Stimulated activated naive B cell treated with anti-CD40 and anti-IgM and Interleukin-4, amounts not matched to agents 10 μg/mL and 1 μg/mL and 100 μg/mL, for 72 hours (primary cell): ENCODE results near the gene OSMR.

Experiments
- ATAC-seq, 2 donors: fragments of 150-1000 bp; cut with Tn5 transposase; replicated peaks; 2 replicates each; pipeline ENCODE4 v1.10.0; 2021; ENCODE audit warnings: moderate library complexity in 1 of 2
- DNase-seq: peaks from one replicate; pipeline ENCODE4 v3.0.0; 2021
- H3K27ac Mint-ChIP-seq: one replicate; pipeline ENCODE4 v1.8.0; 2022; ENCODE audit warnings: mild to moderate bottlenecking, mixed read lengths
- H3K27me3 Mint-ChIP-seq, 2 donors: one replicate each; pipeline ENCODE4 v1.8.0; 2022; ENCODE audit warnings: mixed read lengths in 2 of 2
- H3K36me3 Mint-ChIP-seq, 2 donors: one replicate each; pipeline ENCODE4 v1.8.0; 2022; ENCODE audit warnings: mixed read lengths in 2 of 2, mild to moderate bottlenecking in 1 of 2
- H3K4me1 Mint-ChIP-seq, 2 donors: one replicate each; pipeline ENCODE4 v1.8.0; 2022; ENCODE audit warnings: mixed read lengths in 2 of 2, mild to moderate bottlenecking in 1 of 2
- H3K4me3 Mint-ChIP-seq, 2 donors: one replicate each; pipeline ENCODE4 v1.8.0; 2022; ENCODE audit warnings: mild to moderate bottlenecking in 2 of 2, mixed read lengths in 2 of 2, moderate library complexity in 1 of 2
- H3K9me3 Mint-ChIP-seq, 2 donors: one replicate each; pipeline ENCODE4 v1.8.0; 2022; ENCODE audit warnings: mixed read lengths in 2 of 2, mild to moderate bottlenecking in 1 of 2

The OSMR gene

DNA sequence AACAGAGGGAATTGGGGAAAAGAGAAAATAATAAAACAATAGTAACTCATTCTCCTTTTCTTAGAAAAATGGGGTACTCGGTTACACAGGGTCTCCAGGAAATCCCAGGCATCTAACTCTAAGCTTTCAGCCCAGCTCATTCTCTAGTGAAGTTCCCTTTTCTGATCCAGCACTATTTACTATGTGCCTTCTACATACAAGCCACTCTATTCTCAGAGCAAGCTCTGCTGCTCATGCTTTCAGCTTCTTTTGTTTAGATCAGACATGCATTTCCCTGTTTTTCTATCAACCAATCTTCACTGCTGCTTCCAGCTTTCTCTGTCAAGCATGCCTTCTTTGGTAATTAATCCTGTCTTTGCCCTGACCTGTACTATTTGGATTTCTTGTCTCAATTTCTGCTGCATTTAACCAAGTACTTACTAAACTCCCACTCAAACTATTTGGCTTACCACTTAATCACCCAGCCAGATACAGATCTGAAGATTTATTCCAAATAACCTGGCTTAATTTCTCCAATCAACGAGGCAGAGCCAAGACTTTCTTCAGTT lies 25.3 kb downstream of the OSMR start:
- Mint-ChIP-seq H3K27me3 (peaks cover 21 to 28% of the 10 kb centered on the region in 2 donors), H3K4me3 (no peak overlapping the region), H3K9me3 (no peaks in the 10 kb centered on the region), H3K36me3 (no peaks in the 10 kb centered on the region), H3K27ac (no peak overlapping the region), H3K4me1 (no peaks in the 10 kb centered on the region)
- no peak for ATAC-seq
- DNase-seq: no peak

DNA sequence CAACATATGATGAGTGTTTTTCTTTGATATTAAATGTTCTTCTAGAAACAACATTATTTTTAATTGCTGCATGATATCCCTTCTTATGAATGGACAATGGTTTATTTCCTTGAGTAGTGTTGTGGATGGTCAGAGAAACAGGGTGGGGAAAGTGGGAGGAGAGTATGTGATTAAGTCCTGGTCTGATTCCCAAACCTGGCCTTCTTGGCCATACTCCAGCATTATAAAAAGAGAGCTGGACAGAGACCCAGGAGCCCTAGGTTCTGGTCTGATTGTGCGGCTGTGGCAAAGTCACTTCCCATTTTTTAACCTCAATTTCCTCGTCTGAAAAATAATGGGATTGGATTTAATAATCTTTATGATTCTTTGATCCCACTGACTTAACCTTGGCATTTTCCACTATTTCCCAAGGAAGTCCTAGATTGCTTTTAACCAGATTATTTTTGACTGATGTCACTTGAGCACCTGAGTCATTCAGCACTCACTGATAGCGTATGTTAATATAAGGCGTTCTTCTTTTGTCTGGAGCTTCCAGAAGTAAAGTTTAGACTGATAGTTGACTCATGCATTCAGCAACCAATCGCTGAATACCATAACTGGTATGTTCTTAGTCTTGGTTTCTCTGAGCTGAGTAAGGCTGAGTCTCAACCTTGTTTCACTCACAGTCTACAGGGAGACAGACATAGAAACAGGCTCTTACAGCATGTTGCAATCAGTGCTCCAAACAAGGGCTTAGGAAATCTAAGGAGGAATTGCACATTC lies 26.2 kb downstream of the OSMR start:
- DNase-seq (no peak), ATAC-seq (no peak)
- Mint-ChIP-seq H3K9me3 (no peaks in the 10 kb centered on the region), H3K27me3 (peaks cover 22 to 29% of the 10 kb centered on the region in 2 donors), H3K4me1 (no peaks in the 10 kb centered on the region), H3K4me3 (no peak overlapping the region), H3K27ac (no peak overlapping the region), H3K36me3 (no peaks in the 10 kb centered on the region)

DNA sequence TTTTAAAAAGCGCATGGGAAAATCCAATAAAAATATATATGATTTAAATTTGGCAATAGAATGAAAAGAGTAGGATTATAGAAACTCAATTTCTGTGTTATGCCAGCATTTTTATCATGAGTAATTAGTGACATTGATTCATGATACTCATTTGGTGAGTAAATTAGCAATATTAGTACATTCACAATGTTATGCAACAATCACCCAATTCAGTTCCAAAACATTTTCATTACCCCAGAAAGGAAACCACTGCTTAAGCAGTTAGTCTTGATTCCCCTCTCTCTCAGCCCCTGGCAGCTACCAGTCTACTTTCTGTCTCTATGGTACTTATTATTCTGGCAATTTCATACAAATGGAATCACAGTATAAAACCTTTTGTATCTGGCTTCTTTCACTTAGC lies 27.0 kb downstream of the OSMR start:
- Mint-ChIP-seq H3K4me1 (no peaks in the 10 kb centered on the region), H3K27me3 (peaks cover 27 to 35% of the 10 kb centered on the region in 2 donors), H3K9me3 (no peaks in the 10 kb centered on the region), H3K27ac (no peak overlapping the region), H3K4me3 (no peak overlapping the region), H3K36me3 (no peaks in the 10 kb centered on the region)
- DNase-seq (no peak), ATAC-seq (no peak)

DNA sequence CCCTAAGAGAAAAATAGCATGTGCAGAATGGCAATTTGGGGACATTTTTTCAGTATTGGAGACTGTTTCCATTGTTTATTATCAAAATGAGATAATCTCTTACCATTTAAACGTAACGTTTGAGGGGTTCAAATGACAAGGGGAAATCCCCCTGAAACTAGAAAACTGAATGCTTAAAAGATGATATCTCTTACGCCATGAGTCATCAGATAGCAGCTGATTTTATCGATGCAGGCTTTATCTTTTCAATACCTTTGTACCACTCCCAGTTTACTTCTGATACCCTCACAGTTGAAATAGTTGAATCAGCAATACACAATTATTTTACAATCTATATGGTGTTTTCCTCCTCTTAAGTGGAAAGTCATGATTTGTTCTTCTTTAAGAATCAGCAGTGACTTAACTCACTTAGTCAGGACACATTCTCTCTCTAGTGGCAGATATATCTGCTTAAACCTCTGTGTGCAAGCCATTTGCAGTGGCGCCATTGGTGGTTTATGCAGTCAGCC lies 29.2 kb downstream of the OSMR start:
- Mint-ChIP-seq H3K4me1 (no peaks in the 10 kb centered on the region), H3K27me3 (peaks cover 33 to 41% of the 10 kb centered on the region in 2 donors), H3K9me3 (peaks cover 0 to 5% of the 10 kb centered on the region in 2 donors), H3K27ac (no peak overlapping the region), H3K4me3 (no peak overlapping the region), H3K36me3 (no peaks in the 10 kb centered on the region)
- DNase-seq (no peak), ATAC-seq (no peak)

DNA sequence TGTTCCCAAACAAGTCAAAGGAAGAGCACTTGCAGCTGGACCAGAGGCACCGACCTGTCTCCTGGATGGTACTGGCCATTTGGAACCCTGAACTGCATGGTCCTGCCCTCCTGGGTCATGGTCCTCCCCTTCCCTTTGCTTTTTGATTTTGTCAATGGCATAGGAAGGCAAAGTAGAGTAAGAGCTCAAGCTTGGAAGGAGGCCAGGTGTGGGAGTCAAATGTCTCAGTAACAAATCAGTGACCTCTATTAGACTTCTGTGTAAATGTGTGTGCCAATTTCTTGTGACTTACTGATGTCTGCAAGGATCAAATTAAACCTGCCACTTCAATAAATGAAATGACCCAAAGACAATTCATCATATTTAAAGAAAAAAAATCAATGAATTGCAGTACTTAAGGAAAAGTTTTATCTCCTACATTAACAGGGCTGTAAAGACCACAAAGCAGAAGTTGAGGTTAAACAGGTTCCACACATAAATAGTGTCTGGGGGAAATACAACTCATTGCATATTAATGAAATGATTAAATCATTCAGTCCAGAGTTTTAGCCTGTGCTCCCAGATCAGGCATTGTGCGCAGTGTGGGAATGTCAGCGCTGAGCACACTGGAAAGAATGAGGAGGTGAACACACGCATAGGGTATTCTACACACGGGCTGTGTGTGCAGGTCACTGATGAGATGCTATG lies 32.7 kb downstream of the OSMR start:
- no peak overlapping the region for H3K27ac Mint-ChIP-seq
- peaks cover 24 to 29% of the 10 kb centered on the region in 2 donors for H3K27me3 Mint-ChIP-seq
- H3K9me3 Mint-ChIP-seq: peaks cover 0 to 5% of the 10 kb centered on the region in 2 donors
- DNase-seq (no peak), ATAC-seq (peak in 1 of 2 donors; percentile 25)
- H3K4me1 Mint-ChIP-seq: no peaks in the 10 kb centered on the region
- no peaks in the 10 kb centered on the region for H3K36me3 Mint-ChIP-seq
- no peak overlapping the region for H3K4me3 Mint-ChIP-seq

DNA sequence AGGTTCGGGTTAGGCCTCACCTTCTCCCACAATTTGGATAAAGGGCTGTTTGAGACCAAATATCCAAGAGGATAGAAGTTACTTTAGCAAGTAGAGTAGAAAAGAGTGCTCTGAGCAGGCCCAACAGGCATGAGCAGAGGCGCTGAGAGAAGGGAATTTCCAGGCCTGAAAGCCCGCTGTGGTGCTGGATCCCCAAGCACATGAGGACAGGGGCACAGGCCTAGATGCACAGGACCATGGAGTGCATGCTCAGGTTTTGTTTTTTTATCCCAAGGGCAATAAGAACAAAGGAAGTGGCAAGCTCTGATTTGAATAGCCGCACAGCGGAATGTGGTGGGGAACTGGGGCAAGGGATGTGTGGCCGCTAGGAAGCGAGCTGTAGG lies 33.3 kb downstream of the OSMR start:
- DNase-seq (no peak), ATAC-seq (no peak)
- H3K4me1 Mint-ChIP-seq: no peaks in the 10 kb centered on the region
- no peaks in the 10 kb centered on the region for H3K36me3 Mint-ChIP-seq
- H3K4me3 Mint-ChIP-seq: no peak overlapping the region
- H3K27me3 Mint-ChIP-seq: peaks cover 21 to 25% of the 10 kb centered on the region in 2 donors
- H3K9me3 Mint-ChIP-seq: peaks cover 0 to 5% of the 10 kb centered on the region in 2 donors
- no peak overlapping the region for H3K27ac Mint-ChIP-seq

DNA sequence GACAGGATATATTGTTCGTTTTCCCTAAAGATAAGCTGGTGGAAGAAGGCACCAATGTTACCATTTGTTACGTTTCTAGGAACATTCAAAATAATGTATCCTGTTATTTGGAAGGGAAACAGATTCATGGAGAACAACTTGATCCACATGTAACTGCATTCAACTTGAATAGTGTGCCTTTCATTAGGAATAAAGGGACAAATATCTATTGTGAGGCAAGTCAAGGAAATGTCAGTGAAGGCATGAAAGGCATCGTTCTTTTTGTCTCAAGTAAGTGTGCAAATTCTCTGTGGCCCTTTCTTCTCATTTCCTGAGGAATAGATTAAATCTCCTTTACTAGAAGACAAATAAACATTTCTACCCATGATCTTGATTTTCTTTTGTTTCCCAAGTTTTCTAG lies 38.0 kb downstream of the OSMR start:
- Mint-ChIP-seq H3K4me1 (peaks cover 0 to 5% of the 10 kb centered on the region in 2 donors), H3K27ac (no peak overlapping the region), H3K36me3 (no peaks in the 10 kb centered on the region), H3K9me3 (peaks cover 0 to 6% of the 10 kb centered on the region in 2 donors), H3K27me3 (peaks cover 6% of the 10 kb centered on the region in 2 donors), H3K4me3 (no peak overlapping the region)
- ATAC-seq (no peak), DNase-seq (no peak)

DNA sequence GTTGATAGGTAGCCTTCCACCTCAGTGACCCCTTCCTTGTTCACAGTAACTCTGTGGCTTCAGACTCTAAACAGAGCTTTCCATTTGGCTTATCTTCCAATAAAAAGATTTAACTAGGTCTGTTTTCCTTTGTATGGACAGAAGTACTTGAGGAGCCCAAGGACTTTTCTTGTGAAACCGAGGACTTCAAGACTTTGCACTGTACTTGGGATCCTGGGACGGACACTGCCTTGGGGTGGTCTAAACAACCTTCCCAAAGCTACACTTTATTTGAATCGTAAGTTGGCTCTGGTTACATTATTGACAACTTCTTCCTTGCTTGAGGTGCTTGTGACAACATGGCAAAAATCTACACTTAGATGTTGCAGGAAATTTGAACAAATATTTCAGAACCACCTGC lies 39.4 kb downstream of the OSMR start:
- H3K27me3 Mint-ChIP-seq: no peaks in the 10 kb centered on the region
- DNase-seq: no peak
- H3K36me3 Mint-ChIP-seq: no peaks in the 10 kb centered on the region
- ATAC-seq: no peak
- no peak overlapping the region for H3K27ac Mint-ChIP-seq
- no peak overlapping the region for H3K4me3 Mint-ChIP-seq
- H3K4me1 Mint-ChIP-seq: peaks cover 0 to 5% of the 10 kb centered on the region in 2 donors
- peaks cover 0 to 2% of the 10 kb centered on the region in 2 donors for H3K9me3 Mint-ChIP-seq

DNA sequence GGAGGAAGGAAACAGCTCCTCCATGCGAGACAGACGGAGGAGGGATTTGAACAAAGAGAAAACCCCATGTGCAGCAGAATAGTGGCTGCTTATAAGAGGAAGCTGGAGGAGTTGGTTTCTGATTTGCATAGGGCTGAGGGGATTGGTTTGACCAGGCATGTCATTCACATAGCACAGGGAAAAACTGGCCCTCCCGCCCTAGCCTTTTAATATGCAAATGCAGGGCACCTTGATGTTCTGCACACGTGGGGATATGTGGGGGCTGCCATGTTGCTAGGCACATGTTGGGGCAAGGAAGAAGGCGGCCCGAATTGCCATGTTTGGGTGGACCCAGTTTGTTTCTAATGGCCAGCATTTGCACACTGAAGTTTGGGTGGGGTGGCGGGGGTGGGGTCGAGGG lies 42.2 kb downstream of the OSMR start:
- Mint-ChIP-seq H3K4me1 (peaks cover 0 to 5% of the 10 kb centered on the region in 2 donors), H3K4me3 (no peak overlapping the region), H3K36me3 (no peaks in the 10 kb centered on the region), H3K27ac (no peak overlapping the region), H3K27me3 (peaks cover 0 to 18% of the 10 kb centered on the region in 2 donors), H3K9me3 (peaks cover 0 to 2% of the 10 kb centered on the region in 2 donors)
- ATAC-seq: no peak
- DNase-seq: no peak

DNA sequence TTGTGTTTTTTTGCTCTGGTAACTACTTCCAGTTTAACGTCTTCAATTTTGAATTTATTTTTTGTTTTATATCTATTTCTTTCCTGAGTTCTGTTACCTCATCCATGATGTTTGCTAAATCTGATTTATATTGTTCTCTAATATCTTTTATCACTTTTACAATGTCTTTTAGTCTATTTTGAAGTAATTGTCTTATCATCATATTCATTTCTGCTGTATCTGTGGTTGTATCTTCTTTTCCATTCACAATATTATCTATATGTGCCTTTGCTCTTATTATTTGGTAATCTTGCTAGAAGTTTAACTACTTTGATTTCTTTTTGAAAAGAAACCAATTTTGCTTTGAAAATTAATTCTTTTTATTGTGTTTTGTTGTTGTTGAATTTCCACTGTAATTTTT lies 43.6 kb downstream of the OSMR start:
- ATAC-seq (no peak), DNase-seq (no peak)
- H3K27me3 Mint-ChIP-seq: peaks cover under 1 to 23% of the 10 kb centered on the region in 2 donors
- peaks cover 0 to 5% of the 10 kb centered on the region in 2 donors for H3K4me1 Mint-ChIP-seq
- no peaks in the 10 kb centered on the region for H3K36me3 Mint-ChIP-seq
- H3K9me3 Mint-ChIP-seq: peaks cover under 1 to 6% of the 10 kb centered on the region in 2 donors
- no peak overlapping the region for H3K27ac Mint-ChIP-seq
- no peak overlapping the region for H3K4me3 Mint-ChIP-seq

DNA sequence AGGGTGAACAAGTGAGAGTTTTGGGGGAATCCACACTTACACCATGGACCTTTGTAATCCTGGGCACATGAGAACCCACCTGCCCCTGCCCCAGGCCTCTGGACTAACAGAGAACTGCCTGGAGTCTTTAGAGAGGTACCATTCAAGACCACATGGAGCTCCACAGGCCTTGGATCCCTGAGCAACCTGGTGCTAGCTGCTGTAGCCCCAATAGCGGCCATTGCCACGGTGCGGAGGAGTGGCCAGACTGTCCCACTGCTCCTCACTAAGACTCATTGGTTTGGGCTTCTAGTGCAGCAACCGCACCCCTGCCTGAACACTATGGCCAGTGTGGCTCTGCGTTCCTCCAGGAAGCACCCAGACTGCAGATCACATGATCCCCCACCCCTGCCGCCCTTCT lies 45.8 kb downstream of the OSMR start:
- H3K27me3 Mint-ChIP-seq: peaks cover 4 to 23% of the 10 kb centered on the region in 2 donors
- H3K27ac Mint-ChIP-seq: no peak overlapping the region
- no peak for ATAC-seq
- no peak for DNase-seq
- no peaks in the 10 kb centered on the region for H3K36me3 Mint-ChIP-seq
- H3K4me1 Mint-ChIP-seq: peaks cover 0 to 5% of the 10 kb centered on the region in 2 donors
- H3K4me3 Mint-ChIP-seq: no peak overlapping the region
- peaks cover 16 to 17% of the 10 kb centered on the region in 2 donors for H3K9me3 Mint-ChIP-seq

DNA sequence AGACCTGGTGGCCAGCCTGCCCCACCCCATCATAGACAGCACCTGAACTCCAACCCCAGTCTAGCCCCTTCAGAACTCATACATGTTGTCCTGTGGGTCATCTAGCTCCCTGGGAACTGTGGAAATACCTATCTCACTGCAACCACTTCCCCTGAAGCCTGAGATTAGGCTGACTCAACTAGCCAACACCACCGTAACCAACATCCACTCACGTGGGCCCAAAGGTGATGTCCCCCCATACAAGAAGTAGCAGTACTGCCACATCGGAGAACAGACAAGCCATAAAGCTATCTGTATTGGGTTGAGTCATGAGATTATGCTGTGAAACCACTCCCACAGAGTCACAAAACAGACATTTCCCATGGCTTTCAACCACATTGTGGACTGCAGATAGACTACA lies 46.6 kb downstream of the OSMR start:
- ATAC-seq (no peak), DNase-seq (no peak)
- H3K27me3 Mint-ChIP-seq: peaks cover 4 to 23% of the 10 kb centered on the region in 2 donors
- no peak overlapping the region for H3K27ac Mint-ChIP-seq
- H3K36me3 Mint-ChIP-seq: no peaks in the 10 kb centered on the region
- H3K9me3 Mint-ChIP-seq: peaks cover 21% of the 10 kb centered on the region in 2 donors
- H3K4me1 Mint-ChIP-seq: peaks cover 0 to 5% of the 10 kb centered on the region in 2 donors
- H3K4me3 Mint-ChIP-seq: no peak overlapping the region

DNA sequence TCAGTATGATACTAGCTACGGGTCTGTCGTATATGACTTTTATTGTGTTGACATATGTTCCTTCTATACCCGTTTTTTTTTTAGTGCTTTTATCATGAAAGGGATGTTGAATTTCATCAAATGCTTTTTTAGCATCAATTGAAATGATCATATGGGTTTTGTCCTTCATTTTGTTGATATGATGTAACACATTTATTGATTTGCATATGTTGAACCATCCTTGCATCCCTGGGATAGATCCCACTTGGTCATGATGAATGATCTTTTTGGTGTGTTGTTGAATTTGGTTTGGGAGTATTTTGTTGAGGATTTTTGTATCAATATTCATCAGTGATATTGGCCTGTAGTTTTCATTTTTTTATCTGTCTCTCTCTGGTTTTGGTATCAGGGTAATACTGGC lies 50.9 kb downstream of the OSMR start:
- Mint-ChIP-seq H3K9me3 (peaks cover 21% of the 10 kb centered on the region in 2 donors), H3K27me3 (peaks cover 4 to 12% of the 10 kb centered on the region in 2 donors), H3K4me1 (no peaks in the 10 kb centered on the region), H3K27ac (no peak overlapping the region), H3K36me3 (no peaks in the 10 kb centered on the region), H3K4me3 (no peak overlapping the region)
- no peak for ATAC-seq
- DNase-seq: no peak

DNA sequence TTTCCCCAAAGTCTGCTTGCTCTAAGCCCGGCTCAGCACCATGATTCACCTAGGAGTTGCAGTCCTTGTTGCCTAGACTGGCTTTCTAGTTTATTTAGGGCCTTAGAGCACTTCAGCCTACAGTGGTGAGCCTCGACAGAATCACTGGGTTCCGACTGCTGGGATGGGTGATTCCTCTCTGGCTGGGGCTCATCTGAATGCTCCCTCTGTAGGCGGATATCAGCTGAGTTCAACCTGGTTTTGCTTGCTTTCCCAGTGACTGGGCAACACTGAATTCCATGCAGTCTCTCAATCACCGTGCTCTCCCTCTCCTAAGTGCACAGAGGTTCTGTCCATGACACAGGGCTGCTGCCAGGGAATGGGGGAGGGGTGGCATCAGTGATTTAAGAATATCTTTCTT lies 54.1 kb downstream of the OSMR start:
- ATAC-seq (no peak), DNase-seq (no peak)
- no peak overlapping the region for H3K4me3 Mint-ChIP-seq
- H3K27ac Mint-ChIP-seq: no peak overlapping the region
- H3K9me3 Mint-ChIP-seq: peaks cover 16 to 18% of the 10 kb centered on the region in 2 donors
- no peaks in the 10 kb centered on the region for H3K4me1 Mint-ChIP-seq
- H3K36me3 Mint-ChIP-seq: no peaks in the 10 kb centered on the region
- H3K27me3 Mint-ChIP-seq: peaks cover 0 to 10% of the 10 kb centered on the region in 2 donors
